Myocyte (in vitro differentiated cells): ENCODE results near the gene BRD9. TPM values are rescaled to one million over a fixed set of nuclear protein-coding genes. Genes with fewer than 3 reads are reported as not detected.
"Not testable (repeated sequence)": the region's sequence is repeated elsewhere in the genome, so short reads cannot be mapped to it uniquely, and the experiment has no call there.

Experiments
- DNase-seq: peaks from one replicate; pipeline ENCODE4 v3.0.0-alpha.2; 2012; ENCODE audit warnings: low read depth
- total RNA-seq: library from RNA; depleted of rRNA; stranded (reverse); fragments of >200 nt; gene quantifications from 2 replicates; pipeline ENCODE4 v1.2.3, GENCODE V29; 2014

Gene BRD9
- total RNA-seq, 1 donor from 2014 or later: 30.9 TPM

- DNase-seq: peak; percentile 76
Observed at GRCh38 chr5:923281-923873, 30.8 kb upstream of the BRD9 start.

GRCh38 chr5:922436-923280, 30.1 kb upstream of the BRD9 start:
- DNase-seq: peak; percentile 72

DNA sequence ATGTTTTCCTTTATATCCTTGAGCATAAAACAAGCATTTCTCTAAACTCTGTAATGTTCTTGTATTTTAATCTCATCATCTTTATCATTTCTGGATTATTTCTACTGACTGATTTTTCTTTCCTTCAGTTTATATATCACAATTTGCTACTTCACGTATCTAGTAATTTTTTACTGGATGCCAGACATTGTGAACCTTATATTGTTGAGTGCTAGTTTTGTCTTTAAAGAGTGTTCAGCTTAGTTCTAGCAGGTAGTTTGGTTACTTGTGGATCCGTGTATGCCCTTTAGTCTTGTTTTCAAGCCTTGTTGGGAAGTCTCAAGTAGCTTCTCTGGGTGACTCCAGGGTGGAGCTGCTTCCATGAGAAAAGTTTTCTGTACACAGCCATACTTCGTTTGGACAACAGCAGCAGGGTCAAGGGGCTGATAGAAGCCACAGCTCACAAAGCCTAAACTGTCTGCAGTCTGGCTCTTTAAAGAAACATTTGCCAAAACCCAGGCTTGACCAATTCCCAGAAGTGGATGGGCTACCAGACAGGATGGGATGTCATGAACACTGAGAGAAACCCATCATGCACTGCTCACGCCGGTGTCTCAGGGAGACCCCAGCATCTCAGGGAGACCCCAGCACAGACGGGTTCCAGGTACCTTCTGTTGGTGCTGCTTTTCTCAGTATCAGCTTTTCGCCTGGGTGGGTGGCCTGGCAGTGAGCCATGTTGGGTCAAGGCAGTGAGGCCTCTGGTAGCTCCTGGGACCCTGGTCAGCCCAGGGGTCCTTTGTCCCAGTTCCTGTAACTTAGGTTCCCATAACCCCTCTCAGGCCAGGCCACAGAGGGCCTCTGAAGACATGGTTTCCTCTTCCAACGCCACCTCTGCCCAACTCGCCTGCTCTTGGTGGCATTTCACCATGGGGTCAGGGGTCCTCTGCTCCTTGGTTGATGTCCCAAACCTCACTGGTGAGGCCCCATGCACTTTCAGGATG, 29.1 kb upstream of the BRD9 start:
- no peak for DNase-seq

DNA sequence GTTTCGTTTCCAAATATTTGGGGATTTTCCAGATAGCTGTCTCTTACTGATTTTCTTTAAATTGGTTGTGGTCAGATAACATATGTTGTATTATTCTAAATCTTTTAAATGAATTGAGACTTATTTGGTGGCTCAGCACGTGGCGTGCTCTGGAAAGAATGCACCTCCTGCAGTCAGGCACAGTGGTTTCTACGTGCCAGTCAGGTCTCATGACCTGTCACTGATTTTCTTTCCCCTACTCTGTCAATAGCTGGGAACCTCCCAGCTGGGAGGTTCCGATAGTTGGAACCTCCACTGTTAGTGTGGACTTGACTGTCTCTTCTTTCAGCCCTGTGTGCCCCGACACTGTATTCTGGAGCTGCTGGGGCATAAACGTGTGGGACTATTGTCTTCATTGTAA, 27.7 kb upstream of the BRD9 start:
- no peak for DNase-seq

DNA sequence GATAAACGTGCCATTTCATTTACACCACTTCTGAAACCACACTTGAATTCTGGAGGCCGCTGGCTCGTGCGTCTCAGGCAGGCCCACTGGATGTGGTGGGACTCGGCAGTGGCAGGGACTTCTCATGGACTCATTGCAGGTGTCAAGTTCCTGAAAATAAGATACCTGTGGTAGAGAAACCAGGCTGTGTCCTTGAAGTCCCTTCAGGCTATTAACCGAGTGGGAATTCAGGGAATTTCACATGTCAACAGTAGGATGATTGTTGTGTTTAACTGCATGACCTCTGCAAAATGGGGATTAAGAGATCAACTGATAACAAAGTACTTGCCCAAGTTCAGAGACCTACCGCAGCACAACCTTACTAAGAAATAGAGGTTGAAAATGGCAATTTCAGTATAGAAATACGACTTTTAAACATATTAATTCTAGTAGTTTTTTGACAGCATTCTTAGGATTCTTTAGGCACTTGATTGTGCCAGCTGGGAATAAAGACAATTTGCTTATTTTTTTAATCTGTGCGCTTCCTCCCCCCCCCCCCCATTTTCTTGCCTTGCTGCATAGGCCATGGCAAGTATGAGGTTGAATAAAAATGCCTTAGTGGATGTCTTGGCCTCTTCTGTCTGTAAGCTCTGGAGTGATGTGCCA, 26.9 kb upstream of the BRD9 start:
- no peak for DNase-seq

DNA sequence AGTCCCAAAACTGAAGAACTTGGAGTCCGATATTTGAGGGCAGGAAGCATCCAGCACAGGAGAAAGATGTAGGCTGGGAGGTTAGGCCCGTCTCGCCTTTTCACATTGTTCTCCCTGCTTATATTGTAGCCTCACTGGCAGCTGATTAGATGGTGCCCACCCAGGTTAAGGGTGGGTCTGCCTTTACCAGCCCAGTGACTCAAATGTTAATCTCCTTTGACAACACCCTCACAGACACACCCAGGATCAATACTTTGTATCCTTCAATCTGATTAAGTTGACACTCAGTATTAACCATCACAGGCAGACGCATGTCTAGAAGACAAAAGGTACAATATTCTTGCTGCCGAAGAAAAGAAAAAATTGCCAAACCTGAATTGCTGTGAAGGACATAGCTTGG, 26.1 kb upstream of the BRD9 start:
- DNase-seq: not testable (repeated sequence)

GRCh38 chr5:916441-917293, 24.1 kb upstream of the BRD9 start:
- DNase-seq: no peak

- DNase-seq: no peak
Observed at GRCh38 chr5:915946-916345, 23.3 kb upstream of the BRD9 start.

DNA sequence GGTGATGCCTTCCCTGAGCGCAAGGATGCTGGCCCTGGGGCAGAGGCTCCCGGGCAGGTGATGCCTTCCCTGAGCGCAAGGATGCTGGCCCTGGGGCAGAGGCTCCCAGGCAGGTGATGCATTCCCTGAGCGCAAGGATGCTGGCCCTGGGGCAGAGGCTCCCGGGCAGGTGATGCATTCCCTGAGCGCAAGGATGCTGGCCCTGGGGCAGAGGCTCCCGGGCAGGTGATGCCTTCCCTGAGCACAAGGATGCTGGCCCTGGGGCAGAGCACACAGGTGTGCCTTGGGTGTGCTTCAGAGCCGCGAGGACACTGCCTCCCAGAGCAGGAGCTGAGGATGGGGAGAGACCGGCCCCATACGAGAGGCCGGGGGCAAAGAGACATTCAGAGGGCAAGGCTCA, 22.7 kb upstream of the BRD9 start:
- DNase-seq: not testable (repeated sequence)

- no peak for DNase-seq
Observed at GRCh38 chr5:914612-915011, 22.0 kb upstream of the BRD9 start.

DNA sequence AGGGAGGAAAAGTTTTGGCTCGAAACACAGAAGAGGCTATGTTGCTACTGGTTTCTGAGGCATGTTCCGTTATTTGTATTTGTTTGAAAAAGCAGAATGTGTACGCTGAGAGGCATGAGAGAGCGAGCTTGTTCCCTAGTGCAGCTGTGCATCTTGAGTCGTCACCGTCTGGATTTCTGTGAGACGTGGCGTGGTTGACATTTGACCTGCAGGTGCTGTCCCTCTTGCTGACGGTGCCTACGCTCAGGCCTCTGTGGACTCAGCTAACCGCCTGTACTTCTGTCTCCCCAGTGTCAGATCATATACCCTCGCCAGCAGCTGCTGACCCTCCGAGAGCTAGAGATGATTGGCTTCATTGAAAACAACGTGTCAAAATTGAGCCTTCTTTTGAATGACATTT, 21.6 kb upstream of the BRD9 start:
- DNase-seq: no peak

GRCh38 chr5:912280-913091, 19.9 kb upstream of the BRD9 start:
- peak; percentile 71 for DNase-seq

DNA sequence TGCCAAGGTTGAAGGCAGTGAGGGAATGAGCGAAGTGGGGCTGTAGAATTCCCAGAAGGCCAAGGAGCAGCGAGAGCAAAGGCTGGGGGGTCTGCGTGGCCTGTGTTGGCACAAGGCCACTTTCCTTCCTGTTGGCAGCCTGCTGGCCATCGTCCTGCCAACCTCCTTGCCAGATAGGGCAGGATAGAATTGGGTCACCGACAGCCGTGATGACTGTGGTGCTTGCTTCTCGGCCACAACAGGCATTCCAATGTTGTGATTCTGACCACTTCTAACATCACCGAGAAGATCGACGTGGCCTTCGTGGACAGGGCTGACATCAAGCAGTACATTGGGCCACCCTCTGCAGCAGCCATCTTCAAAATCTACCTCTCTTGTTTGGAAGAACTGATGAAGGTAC, 19.0 kb upstream of the BRD9 start:
- DNase-seq: peak; percentile 65

GRCh38 chr5:910769-911160, 18.2 kb upstream of the BRD9 start:
- DNase-seq: no peak

DNA sequence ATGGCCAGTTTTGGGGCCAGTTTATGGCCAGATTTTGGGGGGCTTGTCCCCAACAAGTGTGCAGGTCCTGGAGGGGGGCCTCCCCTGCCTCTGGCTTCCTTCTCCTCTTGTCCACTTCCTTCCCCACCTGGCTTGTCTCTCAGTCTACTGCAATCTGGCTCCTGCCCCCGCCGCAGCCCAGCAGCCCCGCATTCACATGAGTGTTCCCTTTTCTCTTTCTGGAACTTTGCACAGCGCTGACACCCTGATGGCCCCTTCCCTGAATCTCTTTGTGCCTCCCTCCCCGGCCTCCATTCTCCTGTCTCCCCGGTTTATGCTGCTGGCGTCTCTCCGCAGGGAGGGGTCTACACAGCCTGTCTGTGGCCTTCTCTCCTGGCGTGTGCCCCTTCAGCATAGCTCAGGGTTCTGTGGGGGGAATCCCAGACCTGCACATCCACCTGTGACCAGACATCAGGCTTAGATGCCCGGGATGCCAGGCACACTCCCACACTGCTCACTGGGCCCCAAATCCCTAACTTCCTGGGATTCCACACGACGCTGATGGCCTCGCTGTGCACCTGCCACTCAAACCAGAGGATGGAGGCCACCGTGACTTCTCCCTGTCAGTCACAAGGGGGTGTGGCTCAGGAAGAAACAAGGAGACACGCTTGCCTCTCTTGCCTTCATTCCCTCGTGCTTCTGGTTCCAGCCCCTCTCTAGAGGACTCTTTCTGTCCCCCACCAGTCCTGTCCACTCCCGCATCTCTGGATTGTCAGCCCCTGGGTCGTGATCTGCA, 17.6 kb upstream of the BRD9 start:
- no peak for DNase-seq

- DNase-seq: no peak
Observed at GRCh38 chr5:909086-909485, 16.5 kb upstream of the BRD9 start.

DNA sequence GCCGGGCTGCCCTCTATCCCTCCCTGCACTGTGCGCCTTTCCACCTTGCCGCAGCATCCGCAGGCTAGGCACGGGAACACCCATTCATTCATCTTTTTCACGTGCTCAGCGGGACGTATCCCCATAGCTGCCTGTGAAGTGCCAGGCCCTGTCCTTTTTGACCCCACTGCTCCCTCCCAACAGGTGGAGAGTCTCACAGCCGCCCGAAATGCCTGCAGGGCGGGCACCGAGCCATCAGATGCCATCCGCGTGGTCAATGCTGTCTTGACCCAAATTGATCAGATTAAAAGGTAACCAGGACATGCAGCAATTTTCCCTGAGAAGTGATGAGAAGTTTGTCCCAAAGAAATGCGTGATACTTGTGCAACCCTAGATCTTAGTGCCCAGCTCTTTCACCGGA, 15.6 kb upstream of the BRD9 start:
- DNase-seq: no peak

DNA sequence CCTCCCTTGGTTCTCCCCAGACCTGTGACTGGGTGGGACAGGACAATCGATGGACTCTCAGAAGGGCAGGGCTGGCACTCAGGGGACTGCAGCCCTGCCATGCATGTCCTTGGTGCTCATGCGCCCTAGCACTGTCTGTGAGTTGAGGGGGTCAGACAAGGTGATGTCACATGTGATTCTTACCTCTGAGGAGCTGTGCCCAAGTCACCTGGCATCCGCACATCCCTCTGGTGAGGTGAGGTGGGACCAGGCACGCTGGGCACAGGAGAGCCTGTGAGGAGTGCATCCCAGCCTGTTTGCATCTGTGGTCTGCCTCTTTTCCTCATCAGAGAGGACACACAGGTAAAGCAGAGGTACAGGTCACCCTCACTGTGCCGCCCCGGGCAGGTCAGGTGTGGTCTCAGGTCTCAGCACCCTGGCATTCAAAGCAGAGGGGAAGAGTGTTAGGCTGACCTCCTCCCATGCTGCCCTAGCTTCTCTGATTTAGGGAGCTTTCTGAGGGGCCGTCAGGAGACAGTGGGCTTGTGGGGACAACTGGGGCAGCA, 14.8 kb upstream of the BRD9 start:
- DNase-seq: no peak
